Peyer's patch (tissue), 4 donors: Measurements from ENCODE around the gene APOL1. TPM values are rescaled to one million over a fixed set of nuclear protein-coding genes. Genes with fewer than 3 reads are reported as not detected.
A peak's percentile ranks its signal among the peaks of the same experiment; 100 is the strongest.
"Not testable (repeated sequence)": the region's sequence is repeated elsewhere in the genome, so short reads cannot be mapped to it uniquely, and the experiment has no call there.

ENCODE experiments used
- DNase-seq, 3 donors: peaks; one replicate each; pipeline ENCODE4 v3.0.0-alpha.2; 2017 to 2019
- H3K27ac ChIP-seq, 4 donors: fragments of 200-600 bp; sonication (generic); one replicate each; pipeline ENCODE4 v1.5.1; 2016 to 2019
- H3K27me3 ChIP-seq, 2 donors: fragments of 200-600 bp; sonication (generic); one replicate each; pipeline ENCODE4 v1.5.1; 2019
- H3K36me3 ChIP-seq, 3 donors: fragments of 200-600 bp; sonication (generic); one replicate each; pipeline ENCODE4 v1.5.1; 2016 to 2019
- H3K4me1 ChIP-seq, 4 donors: fragments of 200-600 bp; sonication (generic); one replicate each; pipeline ENCODE4 v1.5.1; 2016 to 2019
- H3K4me3 ChIP-seq, 4 donors: fragments of 200-600 bp; sonication (generic); 1 replicate in 3 of 4; 2 replicates in 1 of 4; pipeline ENCODE4 v1.5.1; 2016 to 2019; ENCODE audit warnings: mild to moderate bottlenecking in 1 of 4
- H3K9me3 ChIP-seq, 4 donors: fragments of 200-600 bp; sonication (generic); one replicate each; pipeline ENCODE4 v1.5.1; 2016 to 2019; ENCODE audit warnings: mild to moderate bottlenecking in 1 of 4
- POLR2A ChIP-seq, 2 donors: fragments of 450-650 bp; IDR thresholded peaks; one replicate each; pipeline ENCODE4 v1.5.1; 2017; ENCODE audit warnings: antibody characterized with exemption in 2 of 2, mild to moderate bottlenecking in 2 of 2, moderate library complexity in 2 of 2
- total RNA-seq, 4 donors: library from RNA; depleted of rRNA; stranded (reverse); fragments of >200 nt; gene quantifications; one replicate each; pipeline ENCODE4 v1.1.0, GENCODE V29; 2016
- TF ChIP-seq, protein P1 (sequence below), 6 experiments: fragments of 450-650 bp in 4 of 6; fragments of 200-600 bp in 2 of 6; sonication (generic) in 1 of 6; IDR thresholded peaks; one replicate each; pipeline ENCODE4 v1.5.1; 2017 to 2019; ENCODE audit warnings: antibody characterized with exemption in 6 of 6, mild to moderate bottlenecking in 3 of 6, moderate library complexity in 1 of 6

APOL1 gene
- total RNA-seq, 4 donors from 2014 or later = 12.2 to 23.9 (median 19.8) TPM

DNA sequence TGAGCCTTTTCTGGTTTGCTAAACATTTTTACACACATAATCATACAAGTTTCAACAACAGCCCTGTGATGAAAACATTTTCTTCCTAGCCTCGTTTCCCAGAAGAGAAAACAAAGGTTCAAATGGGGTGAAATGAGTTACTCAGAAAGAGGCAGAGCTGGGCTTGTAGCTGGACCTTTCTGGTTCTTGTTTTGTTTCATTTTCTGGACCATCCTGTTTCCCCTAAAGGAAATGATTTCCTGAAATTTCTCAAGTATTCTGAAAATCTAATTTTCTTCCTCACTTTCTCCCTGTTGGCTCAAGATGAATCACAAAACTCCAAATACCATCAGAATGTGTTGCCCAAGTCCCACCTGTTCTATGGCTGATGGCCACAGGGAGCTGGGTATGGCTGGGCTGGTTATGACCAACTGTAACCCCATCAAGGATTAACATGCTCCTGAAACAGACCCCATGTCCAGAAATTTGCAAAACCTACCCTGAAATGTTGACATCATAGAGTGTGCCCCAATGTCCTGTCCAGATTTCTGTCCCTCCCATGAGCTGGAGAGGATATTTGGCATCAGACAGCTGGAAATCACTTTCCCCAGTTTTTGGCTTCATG is 44.7 kb upstream of the APOL1 start:
- H3K4me3 ChIP-seq = no peak overlapping the region
- H3K27me3 ChIP-seq = no peaks in the 10 kb centered on the region
- DNase-seq = no peak
- TF ChIP-seq, protein P1, sequence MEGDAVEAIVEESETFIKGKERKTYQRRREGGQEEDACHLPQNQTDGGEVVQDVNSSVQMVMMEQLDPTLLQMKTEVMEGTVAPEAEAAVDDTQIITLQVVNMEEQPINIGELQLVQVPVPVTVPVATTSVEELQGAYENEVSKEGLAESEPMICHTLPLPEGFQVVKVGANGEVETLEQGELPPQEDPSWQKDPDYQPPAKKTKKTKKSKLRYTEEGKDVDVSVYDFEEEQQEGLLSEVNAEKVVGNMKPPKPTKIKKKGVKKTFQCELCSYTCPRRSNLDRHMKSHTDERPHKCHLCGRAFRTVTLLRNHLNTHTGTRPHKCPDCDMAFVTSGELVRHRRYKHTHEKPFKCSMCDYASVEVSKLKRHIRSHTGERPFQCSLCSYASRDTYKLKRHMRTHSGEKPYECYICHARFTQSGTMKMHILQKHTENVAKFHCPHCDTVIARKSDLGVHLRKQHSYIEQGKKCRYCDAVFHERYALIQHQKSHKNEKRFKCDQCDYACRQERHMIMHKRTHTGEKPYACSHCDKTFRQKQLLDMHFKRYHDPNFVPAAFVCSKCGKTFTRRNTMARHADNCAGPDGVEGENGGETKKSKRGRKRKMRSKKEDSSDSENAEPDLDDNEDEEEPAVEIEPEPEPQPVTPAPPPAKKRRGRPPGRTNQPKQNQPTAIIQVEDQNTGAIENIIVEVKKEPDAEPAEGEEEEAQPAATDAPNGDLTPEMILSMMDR (IDR thresholded peaks at IDR 0.05) = no peak
- no peak for TF ChIP-seq POLR2A (IDR thresholded peaks at IDR 0.05)
- H3K9me3 ChIP-seq = no peaks in the 10 kb centered on the region
- no peaks in the 10 kb centered on the region for H3K36me3 ChIP-seq
- H3K4me1 ChIP-seq = no peaks in the 10 kb centered on the region
- no peak overlapping the region for H3K27ac ChIP-seq

DNA sequence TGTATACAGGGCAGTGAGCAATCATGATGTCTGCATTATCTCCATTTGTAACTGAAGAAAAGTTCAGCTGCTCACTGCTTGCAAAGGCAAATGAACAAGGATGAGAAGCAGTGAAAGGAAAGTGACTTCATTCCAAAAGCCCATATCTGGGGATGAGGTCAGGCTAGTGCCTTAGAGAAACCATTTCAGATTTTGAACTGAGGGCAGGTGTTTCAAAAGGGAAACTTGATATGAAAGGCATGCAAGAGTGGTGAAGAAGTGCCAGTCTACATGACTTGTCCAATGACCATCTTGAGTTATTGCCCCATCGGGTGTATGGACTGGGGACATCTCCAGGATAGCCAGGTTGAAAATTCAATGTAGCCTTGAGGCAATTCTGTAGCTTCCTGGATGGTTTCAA is 44.0 kb upstream of the APOL1 start:
- DNase-seq = no peak
- Histone ChIP-seq H3K4me3 (no peak overlapping the region), H3K4me1 (no peaks in the 10 kb centered on the region), H3K27ac (peak overlapping the region in 1 of 4 donors; percentile 17), H3K9me3 (no peaks in the 10 kb centered on the region), H3K36me3 (no peaks in the 10 kb centered on the region), H3K27me3 (no peaks in the 10 kb centered on the region)
- TF ChIP-seq, protein P1 (IDR thresholded peaks at IDR 0.05) = no peak
- TF ChIP-seq POLR2A (IDR thresholded peaks at IDR 0.05) = no peak

DNA sequence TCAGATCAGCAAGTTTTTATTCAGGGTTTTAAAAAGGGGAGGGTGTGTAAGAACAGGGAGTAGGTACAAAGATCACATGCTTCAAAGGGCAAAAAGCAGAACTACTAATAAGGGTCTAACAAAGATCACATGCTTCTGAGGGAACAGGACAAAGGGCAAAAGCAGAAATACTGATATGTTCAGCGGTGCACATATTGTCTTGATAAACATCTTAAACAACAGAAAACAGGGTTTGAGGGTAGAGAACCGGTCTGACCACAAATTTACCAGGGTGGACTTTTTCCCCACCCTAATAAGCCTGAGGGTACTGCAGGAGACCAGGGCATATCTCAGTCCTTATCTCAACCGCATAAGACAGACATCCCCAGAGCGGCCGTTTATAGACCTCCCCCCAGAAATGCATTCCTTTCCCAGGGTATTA is 43.4 kb upstream of the APOL1 start:
- H3K27ac ChIP-seq = peak overlapping the region in 1 of 4 donors; percentile 17
- not testable (repeated sequence) for DNase-seq, H3K4me1 ChIP-seq, H3K9me3 ChIP-seq, H3K4me3 ChIP-seq, H3K36me3 ChIP-seq, H3K27me3 ChIP-seq

DNA sequence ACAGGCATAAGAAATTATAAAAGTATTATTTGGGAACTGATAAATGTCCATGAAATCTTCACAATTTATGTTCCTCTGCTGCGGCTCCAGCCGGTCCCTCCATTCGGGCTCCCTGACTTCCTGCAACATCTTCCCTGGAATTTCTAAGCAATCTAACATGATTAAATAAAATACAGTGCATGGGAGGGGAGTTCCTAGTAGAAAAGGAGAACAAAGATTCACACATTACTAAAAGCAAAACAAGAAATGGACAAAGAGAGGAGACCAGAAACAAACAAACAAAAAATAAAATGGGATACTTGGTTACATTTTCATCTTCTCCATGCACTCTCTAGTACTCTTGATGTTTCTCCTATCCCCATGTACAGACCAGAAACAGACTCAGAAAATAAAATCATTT is 42.7 kb upstream of the APOL1 start:
- Histone ChIP-seq H3K9me3 (no peaks in the 10 kb centered on the region), H3K36me3 (no peaks in the 10 kb centered on the region), H3K4me3 (no peak overlapping the region), H3K4me1 (no peaks in the 10 kb centered on the region), H3K27ac (no peak overlapping the region), H3K27me3 (no peaks in the 10 kb centered on the region)
- TF ChIP-seq POLR2A (IDR thresholded peaks at IDR 0.05) = no peak
- TF ChIP-seq, protein P1 (IDR thresholded peaks at IDR 0.05) = no peak
- no peak for DNase-seq

DNA sequence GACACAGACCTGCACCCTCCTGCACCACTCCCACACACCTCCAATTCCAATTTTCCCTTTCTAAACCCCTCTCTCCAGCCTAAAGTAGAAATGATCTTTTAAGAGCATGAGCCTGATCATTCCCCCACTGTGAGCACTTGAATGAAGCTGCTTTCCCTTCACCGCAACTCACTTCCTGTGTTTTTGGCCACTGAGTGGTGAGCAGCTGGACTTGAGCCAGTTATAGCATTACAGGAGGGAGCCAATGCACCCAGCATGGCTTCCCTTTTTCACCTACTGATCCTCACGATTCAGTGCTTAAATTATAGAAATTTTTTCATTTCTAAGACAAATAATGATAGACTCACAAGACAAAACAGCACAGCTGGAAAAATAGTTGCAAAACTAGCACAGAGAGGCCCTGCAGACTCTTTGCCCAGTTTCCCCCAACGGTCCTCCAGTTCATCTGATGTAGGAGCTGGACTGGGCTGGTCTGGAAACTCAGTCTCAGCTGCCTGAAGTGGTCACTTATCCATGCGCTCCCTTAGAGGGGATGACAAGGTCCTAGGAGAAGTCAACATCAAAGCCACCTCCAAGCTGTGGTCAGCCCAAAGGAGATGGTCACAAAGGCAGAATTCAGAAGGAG is 41.6 kb upstream of the APOL1 start:
- Histone ChIP-seq H3K27ac (no peak overlapping the region), H3K27me3 (no peaks in the 10 kb centered on the region), H3K4me1 (no peaks in the 10 kb centered on the region), H3K9me3 (no peaks in the 10 kb centered on the region), H3K36me3 (no peaks in the 10 kb centered on the region), H3K4me3 (no peak overlapping the region)
- TF ChIP-seq POLR2A (IDR thresholded peaks at IDR 0.05) = no peak
- TF ChIP-seq, protein P1 (IDR thresholded peaks at IDR 0.05) = no peak
- no peak for DNase-seq

DNA sequence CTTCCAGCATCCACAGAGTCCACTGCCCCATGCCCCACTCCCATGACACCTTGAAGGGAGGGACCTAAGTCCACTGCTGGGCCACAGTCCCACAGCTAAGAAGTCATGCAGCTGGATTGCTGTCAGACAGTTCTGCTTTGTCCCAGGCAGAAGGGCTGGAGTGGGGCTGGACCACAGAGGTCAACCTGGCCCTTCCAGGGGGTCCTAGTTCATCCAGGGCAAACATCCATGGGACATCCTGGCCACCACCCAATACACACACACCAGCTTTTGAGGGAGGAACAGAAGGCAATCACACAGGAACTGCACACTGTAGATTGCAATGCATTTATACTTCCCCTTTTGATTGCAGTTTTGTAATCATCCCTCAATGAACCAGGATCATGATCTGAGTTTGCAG is 40.0 kb upstream of the APOL1 start:
- Histone ChIP-seq H3K27me3 (no peaks in the 10 kb centered on the region), H3K4me1 (no peaks in the 10 kb centered on the region), H3K36me3 (no peaks in the 10 kb centered on the region), H3K27ac (no peak overlapping the region), H3K9me3 (no peaks in the 10 kb centered on the region), H3K4me3 (no peak overlapping the region)
- DNase-seq = no peak
- TF ChIP-seq, protein P1 (IDR thresholded peaks at IDR 0.05) = no peak
- TF ChIP-seq POLR2A (IDR thresholded peaks at IDR 0.05) = no peak
